H9 (cell line): ENCODE measurements around the gene IQGAP2. TPM values are rescaled to one million over a fixed set of nuclear protein-coding genes. Genes with fewer than 3 reads are reported as not detected.

ENCODE experiments used
- DNase-seq: peaks from one replicate; pipeline ENCODE4 v3.0.0-alpha.2; 2017
- H2AFZ ChIP-seq: one replicate; pipeline ENCODE4 v1.6.1; 2013; ENCODE audit warnings: mild to moderate bottlenecking, low read length, control low read depth, moderate library complexity
- H2AK5ac ChIP-seq: 2 replicates; pipeline ENCODE4 v1.6.1; 2013; ENCODE audit warnings: low read length, control low read depth, mixed read lengths; ENCODE audit not compliant: insufficient read length
- H2BK120ac ChIP-seq: one replicate; pipeline ENCODE4 v1.6.1; 2013; ENCODE audit warnings: low read depth, mild to moderate bottlenecking, low read length, control low read depth, inconsistent platforms; ENCODE audit not compliant: poor library complexity, severe bottlenecking
- H2BK12ac ChIP-seq: 2 replicates; pipeline ENCODE4 v1.6.1; 2013; ENCODE audit warnings: low read length, control low read depth, mixed read lengths, low read depth; ENCODE audit not compliant: insufficient read length
- H2BK15ac ChIP-seq: 2 replicates; pipeline ENCODE4 v1.6.1; 2013; ENCODE audit warnings: low read depth, low read length, control low read depth
- H2BK20ac ChIP-seq: one replicate; pipeline ENCODE4 v1.6.1; 2013; ENCODE audit warnings: low read depth, mild to moderate bottlenecking, low read length, control low read depth, inconsistent platforms; ENCODE audit not compliant: poor library complexity, severe bottlenecking
- H2BK5ac ChIP-seq: 2 replicates; pipeline ENCODE4 v1.6.1; 2013; ENCODE audit warnings: low read length, control low read depth, mixed read lengths; ENCODE audit not compliant: insufficient read length
- H3K14ac ChIP-seq: 2 replicates; pipeline ENCODE4 v1.6.1; 2013; ENCODE audit warnings: low read length, control low read depth; ENCODE audit not compliant: insufficient read depth
- H3K18ac ChIP-seq: 2 replicates; pipeline ENCODE4 v1.6.1; 2013; ENCODE audit warnings: low read depth, mild to moderate bottlenecking, mixed read lengths, low read length, control low read depth; ENCODE audit not compliant: insufficient read length
- H3K23ac ChIP-seq: 2 replicates; pipeline ENCODE4 v1.6.1; 2013; ENCODE audit warnings: low read length, control low read depth, mixed read lengths, low read depth; ENCODE audit not compliant: insufficient read length
- H3K23me2 ChIP-seq: 2 replicates; pipeline ENCODE4 v1.6.1; 2013; ENCODE audit warnings: low read depth, mild to moderate bottlenecking, mixed read lengths, low read length, control low read depth; ENCODE audit not compliant: insufficient read length, poor library complexity, severe bottlenecking
- H3K27ac ChIP-seq: 2 replicates; pipeline ENCODE4 v1.5.1; 2013; ENCODE audit warnings: low read length, control low read depth, mixed read lengths, low read depth; ENCODE audit not compliant: insufficient read length
- H3K27me3 ChIP-seq: 2 replicates; pipeline ENCODE4 v1.6.1; 2013; ENCODE audit warnings: low read length, control low read depth, inconsistent platforms; ENCODE audit not compliant: insufficient read depth
- H3K4ac ChIP-seq: 2 replicates; pipeline ENCODE4 v1.6.1; 2013; ENCODE audit warnings: low read depth, mild to moderate bottlenecking, control low read depth, inconsistent platforms, low read length, moderate library complexity
- H3K4me1 ChIP-seq: 2 replicates; pipeline ENCODE4 v1.6.1; 2013; ENCODE audit warnings: low read length, control low read depth, inconsistent platforms; ENCODE audit not compliant: insufficient read depth
- H3K4me2 ChIP-seq: 2 replicates; pipeline ENCODE4 v1.6.1; 2013; ENCODE audit warnings: low read length, control low read depth, mixed read lengths; ENCODE audit not compliant: insufficient read length, insufficient read depth
- H3K56ac ChIP-seq: 2 replicates; pipeline ENCODE4 v1.6.1; 2013; ENCODE audit warnings: low read depth, mild to moderate bottlenecking, mixed read lengths, low read length, control low read depth; ENCODE audit not compliant: insufficient read length
- H3K79me1 ChIP-seq: 2 replicates; pipeline ENCODE4 v1.6.1; 2013; ENCODE audit warnings: low read depth, mild to moderate bottlenecking, moderate library complexity, low read length, control low read depth, inconsistent platforms; ENCODE audit not compliant: insufficient read depth, poor library complexity, severe bottlenecking
- H3K79me2 ChIP-seq: 2 replicates; pipeline ENCODE4 v1.6.1; 2013; ENCODE audit warnings: low read length, control low read depth, inconsistent platforms; ENCODE audit not compliant: insufficient read depth
- H3K9ac ChIP-seq: 2 replicates; pipeline ENCODE4 v1.6.1; 2013; ENCODE audit warnings: low read length, control low read depth, mixed read lengths; ENCODE audit not compliant: insufficient read length; ENCODE audit errors: extremely low read depth
- H3K9me3 ChIP-seq: one replicate; pipeline ENCODE4 v1.6.1; 2013; ENCODE audit warnings: low read depth, low read length, inconsistent platforms; ENCODE audit not compliant: control insufficient read depth
- H3T11ph ChIP-seq: one replicate; pipeline ENCODE4 v1.6.1; 2013; ENCODE audit warnings: mild to moderate bottlenecking, low read length, control low read depth, inconsistent platforms
- H4K20me1 ChIP-seq: one replicate; pipeline ENCODE4 v1.6.1; 2013; ENCODE audit not compliant: control insufficient read depth, insufficient read length, insufficient read depth
- H4K5ac ChIP-seq: 2 replicates; pipeline ENCODE4 v1.6.1; 2013; ENCODE audit warnings: low read depth, mild to moderate bottlenecking, mixed read lengths, low read length, control low read depth; ENCODE audit not compliant: insufficient read length
- H4K8ac ChIP-seq: replicated peaks from 2 replicates; pipeline ENCODE4 v1.6.1; 2013; ENCODE audit warnings: low read length, control low read depth, mixed read lengths, low read depth; ENCODE audit not compliant: insufficient read length
- H4K91ac ChIP-seq: 2 replicates; pipeline ENCODE4 v1.6.1; 2013; ENCODE audit warnings: low read depth, mild to moderate bottlenecking, moderate library complexity, mixed read lengths, low read length, control low read depth; ENCODE audit not compliant: insufficient read length
- H3K27ac Mint-ChIP-seq, 3 experiments: 2 replicates in 2 of 3; 3 replicates in 1 of 3; pipeline ENCODE4 v1.8.0; 2020 to 2021; ENCODE audit warnings: mixed read lengths in 3 of 3, mild to moderate bottlenecking in 1 of 3, moderate library complexity in 1 of 3
- H3K27me3 Mint-ChIP-seq: 2 replicates; pipeline ENCODE4 v1.8.0; 2021; ENCODE audit warnings: low read depth, mild to moderate bottlenecking, moderate library complexity, mixed read lengths
- H3K36me3 Mint-ChIP-seq, 3 experiments: 2 replicates in 2 of 3; 3 replicates in 1 of 3; pipeline ENCODE4 v1.8.0; 2020 to 2021; ENCODE audit warnings: low read depth in 3 of 3, mixed read lengths in 3 of 3; ENCODE audit not compliant: insufficient read depth in 1 of 3
- H3K4me1 Mint-ChIP-seq, 2 experiments: 2 replicates each; pipeline ENCODE4 v1.8.0; 2020; ENCODE audit warnings: mixed read lengths in 2 of 2
- H3K4me3 Mint-ChIP-seq, 2 experiments: 2 replicates in 1 of 2; 3 replicates in 1 of 2; pipeline ENCODE4 v1.8.0; 2020 to 2021; ENCODE audit warnings: mild to moderate bottlenecking in 2 of 2, mixed read lengths in 2 of 2, moderate library complexity in 1 of 2
- H3K9me3 Mint-ChIP-seq, 2 experiments: 2 replicates in 1 of 2; 3 replicates in 1 of 2; pipeline ENCODE4 v1.8.0; 2020; ENCODE audit warnings: mild to moderate bottlenecking in 2 of 2, mixed read lengths in 2 of 2, moderate library complexity in 1 of 2
- WGBS: extraction: QIAGEN DNeasy Blood & Tissue Kit; methylation state at CpG from one replicate; pipeline ENCODE4 v1.1.7; 2013; ENCODE audit warnings: missing lambda C conversion rate, low lambda C conversion rate, mixed read lengths; ENCODE audit not compliant: insufficient read length; ENCODE audit errors: extremely low coverage; 5-methylcytosine and 5-hydroxymethylcytosine counted together
- total RNA-seq: library from RNA; stranded (reverse); gene quantifications from 2 replicates; pipeline ENCODE4 v1.2.1, GENCODE V29; 2021
- TF ChIP-seq, protein P1 (sequence below): fragments of 200-600 bp; sonication (generic); conservative IDR thresholded peaks from 3 replicates; pipeline ENCODE4 v1.8.0; 2021; ENCODE audit warnings: antibody characterized with exemption, mild to moderate bottlenecking

Gene IQGAP2
- total RNA-seq, 1 experiment from 2014 or later, result 22.5 TPM

DNA sequence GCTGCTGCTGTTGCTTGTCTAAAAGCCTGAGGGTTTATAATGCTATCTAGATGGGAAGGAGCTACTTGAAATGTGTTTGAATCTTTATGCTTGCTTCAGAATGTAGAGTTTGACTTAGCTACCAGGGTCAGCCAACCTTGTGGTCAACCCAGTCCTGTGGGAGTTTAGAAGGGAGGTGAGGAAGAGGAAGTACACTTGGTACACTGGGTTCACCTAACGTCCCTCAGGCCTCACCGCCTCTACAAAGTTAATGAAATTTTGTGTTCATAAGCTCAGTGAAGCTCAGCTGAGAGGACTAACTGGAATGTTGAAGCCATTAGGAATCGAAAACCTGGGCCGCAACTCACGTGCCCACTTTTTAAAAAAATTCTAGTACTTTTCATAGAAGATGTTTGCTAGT is 10.7 kb downstream of the IQGAP2 start:
- no peak overlapping the region for H3K9ac ChIP-seq
- no peaks in the 10 kb centered on the region; a peak in 2 of 5 replicates for H3K9me3 Mint-ChIP-seq
- no peak for DNase-seq
- no CpG with 5 or more reads among the region's 5 CpGs for WGBS
- H2BK20ac ChIP-seq, result no peak overlapping the region
- no peaks in the 10 kb centered on the region for H3K27me3 ChIP-seq
- H4K5ac ChIP-seq, result no peak overlapping the region
- no peak overlapping the region for H2BK12ac ChIP-seq
- H2AFZ ChIP-seq, result no peak overlapping the region
- H3K23me2 ChIP-seq, result no peaks in the 10 kb centered on the region
- H3K27me3 Mint-ChIP-seq, result no peaks in the 10 kb centered on the region
- no peak overlapping the region for H3T11ph ChIP-seq
- H3K36me3 Mint-ChIP-seq, result no peaks in the 10 kb centered on the region; a peak in 1 of 7 replicates
- no peak overlapping the region for H3K23ac ChIP-seq
- no peaks in the 10 kb centered on the region for H3K9me3 ChIP-seq
- no peak overlapping the region for H3K27ac Mint-ChIP-seq
- no peaks in the 10 kb centered on the region for H4K20me1 ChIP-seq
- peaks cover 12% of the 10 kb centered on the region; the same call in 1 of the 2 replicates for H3K79me2 ChIP-seq
- no peaks in the 10 kb centered on the region for H3K79me1 ChIP-seq
- no peak overlapping the region for H2BK120ac ChIP-seq
- no peak overlapping the region for H3K4me2 ChIP-seq
- H3K4me3 Mint-ChIP-seq, result no peak overlapping the region
- no peak overlapping the region for H3K4ac ChIP-seq
- H3K4me1 Mint-ChIP-seq, result peaks cover 18 to 20% of the 10 kb centered on the region in 2 experiments
- H2BK5ac ChIP-seq, result no peak overlapping the region
- no peak overlapping the region for H3K14ac ChIP-seq
- no peak overlapping the region for H4K91ac ChIP-seq
- H3K56ac ChIP-seq, result no peak overlapping the region
- no peak overlapping the region for H3K18ac ChIP-seq
- no peak overlapping the region for H2AK5ac ChIP-seq
- TF ChIP-seq, protein P1, sequence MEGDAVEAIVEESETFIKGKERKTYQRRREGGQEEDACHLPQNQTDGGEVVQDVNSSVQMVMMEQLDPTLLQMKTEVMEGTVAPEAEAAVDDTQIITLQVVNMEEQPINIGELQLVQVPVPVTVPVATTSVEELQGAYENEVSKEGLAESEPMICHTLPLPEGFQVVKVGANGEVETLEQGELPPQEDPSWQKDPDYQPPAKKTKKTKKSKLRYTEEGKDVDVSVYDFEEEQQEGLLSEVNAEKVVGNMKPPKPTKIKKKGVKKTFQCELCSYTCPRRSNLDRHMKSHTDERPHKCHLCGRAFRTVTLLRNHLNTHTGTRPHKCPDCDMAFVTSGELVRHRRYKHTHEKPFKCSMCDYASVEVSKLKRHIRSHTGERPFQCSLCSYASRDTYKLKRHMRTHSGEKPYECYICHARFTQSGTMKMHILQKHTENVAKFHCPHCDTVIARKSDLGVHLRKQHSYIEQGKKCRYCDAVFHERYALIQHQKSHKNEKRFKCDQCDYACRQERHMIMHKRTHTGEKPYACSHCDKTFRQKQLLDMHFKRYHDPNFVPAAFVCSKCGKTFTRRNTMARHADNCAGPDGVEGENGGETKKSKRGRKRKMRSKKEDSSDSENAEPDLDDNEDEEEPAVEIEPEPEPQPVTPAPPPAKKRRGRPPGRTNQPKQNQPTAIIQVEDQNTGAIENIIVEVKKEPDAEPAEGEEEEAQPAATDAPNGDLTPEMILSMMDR, result no peak
- H3K4me1 ChIP-seq, result no peaks in the 10 kb centered on the region; the same call in 1 of the 2 replicates
- H3K27ac ChIP-seq, result no peak overlapping the region
- no peak overlapping the region for H2BK15ac ChIP-seq
- no peak overlapping the region for H4K8ac ChIP-seq
